GOT3 (cell line): ENCODE data around the gene PCCA.
"Not testable (repeated sequence)": the region's sequence is repeated elsewhere in the genome, so short reads cannot be mapped to it uniquely, and the experiment has no call there.

Source experiments
- DNase-seq: peaks from one replicate; lab custom pipeline; 2025; ENCODE audit warnings: mixed read lengths; lab: John Stamatoyannopoulos, UW

The PCCA gene

GRCh38 chr13:100362781-100363180 lies 273.9 kb downstream of the PCCA start:
- DNase-seq = no peak

- no peak for DNase-seq
Measured at GRCh38 chr13:100363285-100363711, 274.4 kb downstream of the PCCA start.

DNA sequence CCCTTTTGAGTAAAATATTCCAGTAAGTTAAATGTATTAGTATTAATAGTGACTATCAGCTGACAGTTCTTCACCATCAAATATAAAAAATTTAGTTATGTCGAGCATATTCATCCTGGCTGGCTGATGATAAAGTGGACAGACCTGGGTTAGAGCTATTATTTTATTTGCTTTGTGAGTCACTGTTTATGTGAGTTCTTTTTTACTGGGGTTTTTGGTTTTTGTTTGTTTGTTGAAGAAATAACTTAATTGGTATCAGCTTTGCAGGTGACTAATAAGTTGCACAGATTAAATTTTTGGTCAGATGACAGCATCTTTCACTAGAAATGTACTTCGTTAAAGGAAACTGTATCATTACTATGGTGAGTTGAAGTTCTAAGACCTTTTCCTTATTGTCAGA lies 275.0 kb downstream of the PCCA start:
- DNase-seq = no peak

DNA sequence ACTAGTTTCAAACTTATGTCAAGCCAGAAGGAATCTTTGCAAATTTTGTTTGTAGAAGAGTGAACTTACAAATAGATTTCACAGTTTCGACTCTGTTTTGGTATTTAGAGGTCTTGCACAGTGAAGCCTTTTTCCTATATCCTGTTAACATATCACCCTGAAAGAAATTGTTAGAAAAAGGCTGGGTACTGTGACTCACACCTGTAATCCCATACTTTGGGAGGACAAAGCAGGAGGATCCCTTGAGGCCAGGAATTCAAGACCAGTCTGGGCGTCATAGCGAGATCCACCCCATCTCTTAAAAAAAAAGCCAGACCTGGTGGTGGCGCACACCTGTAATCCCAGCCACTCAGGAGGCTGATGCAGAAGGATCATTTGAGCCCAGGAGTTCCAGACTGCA lies 275.7 kb downstream of the PCCA start:
- DNase-seq = no peak

- DNase-seq = no peak
Measured at GRCh38 chr13:100365680-100366079, 276.8 kb downstream of the PCCA start.

DNA sequence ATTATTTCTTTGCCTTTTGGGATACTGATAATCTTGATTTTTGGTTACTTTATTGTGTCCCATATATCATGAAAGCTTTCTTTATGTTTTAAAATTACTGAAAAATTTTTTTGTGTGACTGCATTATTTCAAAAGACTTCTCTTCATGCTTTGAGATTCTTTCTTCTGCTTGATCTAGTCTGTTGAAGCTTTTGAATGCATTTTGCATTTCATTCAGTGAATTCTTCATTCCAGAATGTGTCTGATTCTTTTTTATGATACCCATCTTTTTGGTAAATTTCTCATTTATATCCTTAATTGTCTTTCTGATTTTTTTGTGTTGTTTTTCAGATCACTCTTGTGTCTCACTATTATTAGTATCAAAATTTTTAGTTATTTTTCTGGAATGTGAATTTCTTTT lies 289.6 kb downstream of the PCCA start:
- DNase-seq = no peak

GRCh38 chr13:100381595-100382224 lies 292.8 kb downstream of the PCCA start:
- DNase-seq = no peak

DNA sequence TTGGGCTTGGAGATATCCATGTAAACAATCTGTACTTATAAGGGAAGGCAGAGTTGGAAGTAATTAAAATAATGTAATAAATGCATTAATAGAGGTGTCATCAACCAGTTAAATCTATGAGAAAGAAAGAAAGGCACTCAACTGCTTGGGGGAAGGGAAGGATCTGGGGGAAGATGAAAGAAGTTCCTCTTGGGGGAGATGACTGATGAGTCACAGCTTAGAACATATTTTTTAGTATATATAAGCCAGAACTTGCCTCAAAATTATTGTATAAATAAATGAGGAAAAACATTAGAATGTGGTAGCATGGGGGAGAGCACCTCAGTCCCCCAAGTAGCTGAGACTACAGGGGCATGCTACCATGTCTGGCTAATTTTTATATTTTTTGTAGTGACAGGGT lies 293.9 kb downstream of the PCCA start:
- DNase-seq = no peak

GRCh38 chr13:100387416-100387815 lies 298.5 kb downstream of the PCCA start:
- DNase-seq = no peak

DNA sequence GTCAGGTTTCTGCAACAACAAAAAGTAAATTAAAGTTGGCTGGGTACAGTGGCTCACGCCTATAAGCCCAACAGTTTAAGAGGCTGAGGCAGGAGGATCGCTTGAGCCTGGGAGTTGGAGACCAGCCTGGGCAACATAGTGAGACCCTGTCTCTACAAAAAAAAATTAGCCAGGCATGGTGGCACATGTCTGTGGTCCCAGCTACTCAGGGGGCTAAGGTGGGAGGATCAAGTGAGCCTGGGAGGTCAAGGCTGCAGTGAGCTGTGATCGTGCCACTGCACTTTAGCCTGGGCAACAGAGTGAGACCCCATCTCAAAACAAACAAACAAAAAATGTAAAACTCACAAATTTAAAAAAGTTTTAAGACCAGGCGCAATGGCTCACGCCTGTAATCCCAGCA lies 299.3 kb downstream of the PCCA start:
- not testable (repeated sequence) for DNase-seq

DNA sequence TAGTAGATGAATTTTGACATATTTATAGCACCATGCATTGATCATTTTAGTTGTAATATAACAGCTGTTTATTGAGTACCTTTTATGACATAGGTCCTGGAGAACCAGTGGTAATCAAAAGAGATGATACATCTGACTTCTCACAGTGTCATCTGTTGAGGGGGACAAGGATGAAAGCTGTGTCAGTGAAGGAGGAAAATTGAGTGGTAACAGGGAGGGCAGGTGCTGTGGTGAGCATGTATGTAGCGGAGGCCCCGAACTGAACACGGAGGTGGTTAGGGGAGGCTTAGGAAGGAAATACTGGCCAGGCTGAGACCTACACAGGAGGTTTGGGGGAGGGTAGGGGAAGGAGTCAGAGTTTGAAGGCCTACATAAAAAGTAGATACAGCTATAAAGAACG lies 300.0 kb downstream of the PCCA start:
- no peak for DNase-seq

DNA sequence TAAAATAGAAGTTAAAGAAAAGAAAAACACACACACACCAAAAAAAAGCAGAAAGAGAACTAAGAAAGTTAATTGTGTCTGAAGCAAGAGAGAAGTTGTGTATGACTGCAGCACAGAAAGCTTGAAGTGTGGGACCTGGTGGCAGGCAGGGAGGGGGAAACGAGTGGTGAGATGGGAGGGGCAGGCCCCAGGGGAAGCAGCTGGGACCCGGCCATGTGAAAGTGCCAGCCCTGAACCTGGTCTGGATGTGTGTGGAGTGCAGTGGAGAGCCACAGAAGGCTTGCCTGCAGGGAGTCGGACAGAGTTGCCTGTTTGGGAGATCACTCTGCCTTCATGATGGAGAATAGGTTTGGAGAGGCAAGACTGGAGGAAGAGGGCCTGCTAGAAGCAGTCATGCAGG lies 300.7 kb downstream of the PCCA start:
- DNase-seq = no peak

DNA sequence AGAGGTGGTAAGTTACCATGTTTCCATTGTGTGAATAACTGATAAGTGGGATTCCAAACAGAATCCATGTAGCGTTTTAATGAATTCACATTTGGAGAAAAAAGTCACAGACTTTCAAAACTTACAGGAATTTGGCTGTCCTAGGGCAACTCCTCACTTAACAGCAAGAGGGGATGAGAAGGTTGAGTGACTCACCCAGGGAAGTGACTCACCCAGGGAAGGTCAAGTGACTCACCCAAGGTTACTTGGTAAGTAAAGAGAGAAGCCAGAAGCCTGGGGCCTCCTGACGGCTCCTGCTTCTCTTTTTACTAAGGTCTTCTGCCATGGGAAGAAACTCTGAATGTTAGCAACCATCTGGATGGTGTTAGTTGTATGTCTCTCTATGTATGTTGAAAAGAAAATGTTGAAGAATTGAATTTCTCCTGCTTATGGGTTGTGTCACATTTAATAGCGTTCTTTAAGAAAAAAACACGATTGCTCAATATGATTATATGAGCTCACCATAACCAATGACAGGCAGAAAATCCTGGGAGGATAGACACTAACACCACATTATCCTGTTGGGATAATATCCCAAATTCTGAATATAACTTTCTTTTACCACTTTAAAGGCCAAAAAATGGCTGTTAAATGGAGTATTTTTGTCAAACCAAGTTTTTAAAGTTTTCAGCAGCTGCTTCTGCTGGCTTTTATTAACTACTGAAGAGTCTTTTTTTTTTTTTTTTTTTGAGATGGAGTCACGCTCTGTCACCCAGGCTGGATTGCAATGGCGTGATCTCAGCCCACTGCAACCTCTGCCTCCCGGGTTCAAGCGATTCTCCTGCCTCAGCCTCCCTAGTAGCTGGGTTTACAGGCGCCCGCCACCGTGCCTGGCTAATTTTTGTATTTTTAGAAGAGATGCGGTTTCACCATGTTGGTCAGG lies 304.1 kb downstream of the PCCA start:
- peak; percentile 65 for DNase-seq

GRCh38 chr13:100394005-100394695 lies 305.3 kb downstream of the PCCA start:
- DNase-seq = no peak

DNA sequence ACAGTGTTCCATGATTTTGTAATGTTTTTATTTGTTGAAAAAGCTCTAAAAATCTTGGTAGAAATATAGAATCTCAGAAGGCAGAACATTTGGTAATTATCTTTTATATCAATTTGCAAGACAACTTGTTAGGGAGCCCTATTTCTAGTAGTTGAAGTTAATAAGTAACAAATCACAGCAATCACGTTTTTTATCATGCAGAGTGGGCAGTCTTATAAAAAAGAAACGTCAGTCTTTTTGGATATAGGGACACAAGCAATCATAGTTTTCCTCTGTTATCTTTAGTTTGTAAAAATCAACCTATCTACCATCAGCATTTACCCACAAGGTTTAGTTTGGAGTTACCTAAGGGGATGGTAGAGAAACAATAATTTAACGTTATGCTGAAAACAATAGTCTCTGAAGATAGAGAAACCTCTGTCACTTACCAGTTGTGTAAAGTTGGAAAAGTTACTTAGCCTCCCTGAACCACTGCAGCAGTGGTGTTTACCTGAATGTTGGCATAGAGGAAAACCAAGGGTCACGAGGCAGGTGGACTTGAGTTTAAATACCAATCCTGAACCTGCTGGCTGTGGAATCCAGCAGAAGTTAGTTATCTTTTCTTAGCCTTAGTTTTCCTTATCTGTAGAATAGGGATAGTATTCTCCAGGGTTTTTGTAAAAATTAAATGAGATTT lies 306.9 kb downstream of the PCCA start:
- DNase-seq = no peak

GRCh38 chr13:100396776-100397175 lies 307.9 kb downstream of the PCCA start:
- DNase-seq = no peak

DNA sequence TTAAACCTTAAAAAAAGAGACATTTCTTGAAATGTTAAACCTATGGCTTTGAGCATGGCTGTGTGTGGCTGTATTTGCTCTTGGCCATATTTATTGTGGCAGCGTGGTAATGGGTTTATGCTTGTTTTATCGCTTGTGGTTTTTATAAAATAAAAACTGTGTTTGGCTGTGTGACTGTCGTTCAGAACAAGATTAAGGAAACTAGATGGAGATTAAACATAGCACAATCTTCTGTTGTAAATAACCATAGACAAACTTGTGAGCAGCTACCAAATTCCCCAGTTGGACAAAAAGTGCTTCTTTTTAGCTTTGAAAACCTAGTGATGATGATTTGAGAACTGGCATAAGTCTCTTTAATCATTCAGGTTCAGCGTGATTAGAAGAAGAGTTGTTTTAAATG lies 308.7 kb downstream of the PCCA start:
- DNase-seq = no peak

- DNase-seq = no peak
Measured at GRCh38 chr13:100398360-100398759, 309.5 kb downstream of the PCCA start.

GRCh38 chr13:100399455-100399854 lies 310.6 kb downstream of the PCCA start:
- no peak for DNase-seq

DNA sequence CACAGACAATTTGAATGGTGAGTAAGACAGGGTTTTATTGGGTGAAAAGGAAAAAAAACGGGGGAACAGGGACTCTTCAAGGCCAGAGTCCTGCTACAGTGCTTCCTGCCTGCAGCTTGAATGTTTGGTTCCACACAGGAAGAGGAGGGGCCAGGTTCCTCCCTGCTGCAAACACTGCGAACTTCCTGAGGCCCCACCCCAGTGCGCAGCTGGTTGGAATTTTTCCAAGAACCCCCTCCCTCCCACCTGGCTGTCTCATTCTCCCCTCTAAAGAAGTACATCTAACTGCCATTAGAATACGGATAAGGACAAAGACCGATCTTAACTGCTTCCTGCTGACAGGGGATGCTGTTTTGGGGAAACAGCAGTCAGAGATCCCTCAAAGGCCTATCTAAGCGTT lies 314.8 kb downstream of the PCCA start:
- no peak for DNase-seq

GRCh38 chr13:100409132-100409531 lies 320.2 kb downstream of the PCCA start:
- DNase-seq = no peak

DNA sequence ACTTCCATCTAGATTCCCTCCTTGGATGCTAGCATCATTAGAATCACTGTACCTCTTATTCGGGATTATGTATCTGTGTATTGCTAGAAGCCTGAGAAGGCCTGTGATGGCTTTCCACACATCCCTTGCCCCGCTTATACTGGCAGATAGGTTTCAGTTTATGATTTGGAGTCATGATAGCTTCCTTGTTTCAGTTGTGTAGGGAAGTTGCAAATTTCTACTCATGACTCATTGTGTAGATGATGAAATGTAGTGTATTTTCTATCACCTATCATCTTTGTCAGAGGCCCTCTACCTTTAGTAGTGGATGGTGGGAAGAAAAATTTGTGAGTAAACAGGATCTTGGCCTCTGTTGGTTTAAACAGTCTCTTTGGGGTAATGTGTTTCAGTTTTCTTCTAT lies 334.5 kb downstream of the PCCA start:
- no peak for DNase-seq
